DMS153 treated with DMSO at 0.1 percent for 48 hours (cell line): ENCODE data around the gene PEX26.
"Not testable (repeated sequence)": the region's sequence is repeated elsewhere in the genome, so short reads cannot be mapped to it uniquely, and the experiment has no call there.

Experiments
- DNase-seq: peaks from one replicate; lab custom pipeline; 2025; ENCODE audit not compliant: unreplicated experiment; lab: John Stamatoyannopoulos, UW

The PEX26 gene

DNA sequence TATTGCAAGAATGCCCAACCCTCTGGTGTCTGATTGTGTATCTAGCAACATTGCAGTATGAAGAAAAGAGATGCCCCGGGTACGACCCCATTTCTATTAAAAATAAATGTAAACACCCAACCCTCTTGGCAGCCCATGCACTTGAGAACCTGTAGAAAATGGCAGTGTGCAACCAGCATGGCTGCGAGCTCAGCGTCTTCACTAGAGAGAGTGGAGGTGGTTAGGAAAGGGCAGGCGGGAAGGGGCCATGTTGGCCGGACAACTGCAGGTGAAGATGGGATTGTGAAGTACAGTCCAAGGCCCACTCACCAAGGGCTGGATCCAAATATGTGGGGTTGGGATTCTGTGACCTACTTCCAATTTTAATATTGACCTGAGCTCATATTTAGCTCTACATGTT is 15.9 kb downstream of the PEX26 start:
- DNase-seq = no peak

DNA sequence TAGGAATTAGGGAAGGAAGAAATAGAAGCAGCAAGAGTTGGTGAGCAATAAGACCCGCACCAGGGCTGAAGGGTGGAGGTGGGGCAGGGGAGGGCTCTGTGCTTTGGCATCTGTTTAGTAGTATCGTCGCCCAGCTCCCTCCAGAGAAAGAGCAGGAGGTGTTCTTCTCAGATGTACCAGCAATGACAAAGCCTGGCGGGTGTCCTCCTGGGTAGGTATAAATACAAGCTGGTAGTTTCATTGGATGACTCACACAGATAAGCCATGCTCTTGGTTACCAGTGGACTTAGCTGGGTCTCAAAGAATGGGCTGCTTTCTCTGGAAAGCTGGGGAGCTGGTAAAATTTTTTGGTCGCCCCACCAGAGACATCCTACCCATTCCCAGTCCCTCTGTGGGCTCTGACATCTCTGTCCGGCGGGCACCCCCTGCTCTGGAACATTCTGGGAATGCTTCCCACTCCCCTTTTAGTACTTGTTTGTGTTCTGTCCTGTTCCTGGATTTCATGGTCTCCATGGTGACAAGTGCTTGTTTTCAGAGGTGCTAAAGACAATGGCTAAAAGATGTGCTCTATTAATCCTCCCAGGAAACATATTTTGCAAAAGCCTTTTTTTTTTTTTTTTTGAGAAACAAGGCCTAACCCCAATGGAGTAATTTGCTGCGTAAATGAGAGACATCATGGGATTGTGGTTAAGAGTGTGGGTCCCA is 17.5 kb downstream of the PEX26 start:
- DNase-seq = no peak

DNA sequence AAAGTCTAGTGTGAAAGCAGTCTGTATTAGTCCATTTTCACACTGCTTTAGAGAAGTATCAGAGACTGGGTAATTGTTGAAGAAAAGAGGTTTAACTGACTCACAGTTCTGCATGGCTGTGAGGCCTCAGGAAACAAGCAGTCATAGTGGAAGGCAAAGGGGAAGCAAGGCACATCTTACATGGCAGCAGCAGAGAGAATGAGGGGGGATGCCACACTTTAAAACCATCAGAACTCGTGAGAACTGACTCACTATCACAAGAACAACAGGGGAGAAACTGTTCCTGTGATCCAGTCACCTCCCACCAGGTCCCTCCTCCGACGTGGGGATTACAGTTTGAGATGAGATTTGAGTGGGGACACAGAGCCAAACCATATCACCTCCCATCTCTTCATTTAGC is 19.0 kb downstream of the PEX26 start:
- DNase-seq = no peak

DNA sequence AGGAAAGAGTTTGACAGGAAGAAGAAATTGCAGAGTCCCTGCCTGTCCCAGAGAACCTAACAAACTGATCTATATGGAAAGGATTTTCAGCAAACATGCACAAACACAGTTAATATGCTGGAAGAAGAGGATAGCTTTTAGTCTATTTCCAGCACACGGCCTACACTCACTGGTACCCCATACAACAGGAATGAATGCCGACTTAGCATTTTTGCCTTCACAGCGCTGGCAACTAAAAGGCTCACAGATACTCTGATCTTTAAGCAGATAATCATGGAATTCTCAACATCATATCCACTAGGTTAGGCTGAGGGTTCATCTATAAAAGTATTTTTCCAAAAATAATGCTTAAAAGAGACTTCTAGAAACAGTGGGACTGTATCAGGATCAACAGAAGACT is 23.0 kb downstream of the PEX26 start:
- DNase-seq = no peak

DNA sequence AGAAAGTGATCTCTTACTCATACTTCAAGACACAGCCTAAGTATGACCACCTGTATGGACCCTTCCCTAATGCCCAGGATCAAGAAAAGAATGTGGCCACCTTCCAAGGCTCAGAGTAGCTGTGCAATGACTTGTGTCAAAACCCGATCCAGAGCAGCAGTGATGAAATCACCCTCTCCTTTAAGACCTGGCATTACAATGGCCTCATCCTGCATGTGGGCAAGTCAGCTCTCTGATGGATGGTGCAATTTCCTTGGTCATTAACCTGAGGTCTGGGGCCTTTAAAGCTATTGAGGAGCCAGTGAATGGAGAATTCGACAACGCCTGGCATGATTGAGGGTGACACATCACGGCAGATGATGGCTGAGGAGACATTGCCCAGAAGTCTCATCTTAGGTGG is 23.7 kb downstream of the PEX26 start:
- DNase-seq = no peak

DNA sequence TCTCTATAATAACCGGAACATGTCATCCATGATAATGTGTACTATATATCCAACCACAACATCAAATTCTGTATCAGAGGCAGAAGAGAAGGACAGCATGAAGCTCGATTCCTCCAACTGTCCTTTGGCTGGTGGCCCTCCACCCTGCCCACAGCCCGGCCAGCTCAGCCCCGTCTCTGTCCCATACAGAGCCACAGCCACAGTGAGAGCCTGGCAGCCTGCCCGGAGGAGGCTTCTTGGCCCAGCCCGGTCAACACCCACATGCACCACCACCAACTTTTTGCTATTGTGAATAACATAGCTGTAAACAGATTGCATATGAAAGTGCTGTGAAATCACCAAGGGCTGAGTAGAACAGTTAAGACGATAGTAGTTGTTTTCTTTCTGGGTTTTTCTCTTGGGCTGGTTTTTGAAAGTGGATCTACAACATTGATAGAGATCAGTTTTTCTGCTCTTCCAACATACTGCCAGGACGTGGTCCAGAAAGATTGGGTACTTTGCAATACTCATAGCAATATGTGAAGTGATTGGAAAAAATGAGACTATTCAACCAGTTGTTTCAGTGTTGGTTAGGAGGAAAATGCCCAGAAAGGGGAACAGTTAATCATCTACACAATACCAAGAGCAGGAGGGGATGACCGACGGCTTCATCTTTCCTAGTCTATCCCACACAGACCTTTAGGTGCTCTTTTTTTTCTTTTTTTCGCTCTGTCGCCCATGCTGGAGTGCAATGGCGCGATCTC is 25.9 kb downstream of the PEX26 start:
- DNase-seq = no peak

DNA sequence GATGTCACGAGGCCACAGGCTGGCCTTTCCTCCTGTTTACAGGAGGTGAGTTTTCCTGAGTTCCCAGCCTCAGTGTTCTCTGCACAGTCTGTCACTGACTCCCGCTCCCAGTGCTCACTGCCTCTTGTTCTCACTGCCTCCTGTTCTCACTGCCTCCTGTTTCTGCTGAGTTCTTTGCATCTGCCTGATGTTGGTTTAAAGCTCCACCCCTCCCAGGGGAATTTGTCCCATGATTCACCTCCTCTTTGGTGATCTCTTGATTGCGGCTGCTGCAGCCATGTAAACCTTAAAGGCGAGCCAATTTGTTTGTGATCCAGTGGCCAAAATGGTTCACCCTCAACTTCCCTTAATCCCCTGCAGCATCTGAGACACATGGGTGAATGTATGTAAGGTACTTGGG is 26.8 kb downstream of the PEX26 start:
- no peak for DNase-seq

DNA sequence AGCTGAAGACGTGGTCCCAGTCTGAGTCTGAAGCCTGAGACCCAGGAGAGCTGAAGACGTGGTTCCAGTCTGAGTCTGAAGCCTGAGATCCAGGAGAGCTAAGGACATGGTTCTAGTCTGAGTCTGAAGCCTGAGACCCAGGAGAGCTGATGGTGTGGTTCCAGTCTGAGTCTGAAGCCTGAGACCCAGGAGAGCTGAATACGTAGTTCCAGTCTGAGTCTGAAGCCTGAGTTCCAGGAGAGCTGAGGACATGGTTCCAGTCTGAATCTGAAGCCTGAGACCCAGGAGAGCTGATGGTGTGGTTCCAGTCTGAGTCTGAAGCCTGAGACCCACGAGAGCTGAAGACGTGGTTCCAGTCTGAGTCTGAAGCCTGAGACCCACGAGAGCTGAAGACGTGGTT is 28.2 kb downstream of the PEX26 start:
- not testable (repeated sequence) for DNase-seq

DNA sequence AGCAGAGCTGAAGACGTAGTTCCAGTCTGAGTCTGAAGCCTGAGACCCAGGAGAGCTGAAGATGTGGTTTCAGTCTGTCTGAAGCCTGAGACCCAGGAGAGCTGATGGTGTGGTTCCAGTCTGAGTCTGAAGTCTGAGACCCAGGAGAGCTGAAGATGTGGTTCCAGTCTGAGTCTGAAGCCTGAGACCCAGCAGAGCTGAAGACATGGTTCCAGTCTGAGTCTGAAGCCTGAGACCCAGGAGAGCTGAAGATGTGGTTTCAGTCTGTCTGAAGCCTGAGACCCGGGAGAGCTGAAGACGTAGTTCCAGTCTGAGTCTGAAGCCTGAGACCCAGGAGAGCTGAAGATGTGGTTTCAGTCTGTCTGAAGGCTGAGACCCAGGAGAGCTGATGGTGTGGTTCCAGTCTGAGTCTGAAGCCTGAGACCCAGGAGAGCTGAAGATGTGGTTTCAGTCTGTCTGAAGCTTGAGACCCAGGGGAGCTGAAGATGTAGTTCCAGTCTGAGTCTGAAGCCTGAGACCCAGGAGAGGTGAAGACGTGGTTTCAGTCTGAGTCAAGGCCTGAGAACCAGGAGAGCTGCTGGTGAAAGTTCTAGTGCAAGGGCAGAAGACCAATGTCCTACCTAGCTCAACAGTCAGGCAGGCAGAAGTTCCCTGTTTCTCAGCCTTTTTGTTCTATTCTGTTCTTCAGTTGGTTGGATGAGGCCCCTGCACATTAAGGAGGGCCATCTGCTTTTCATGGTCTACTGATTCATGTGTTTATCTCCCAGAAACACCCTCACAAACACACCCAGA is 29.0 kb downstream of the PEX26 start:
- not testable (repeated sequence) for DNase-seq

DNA sequence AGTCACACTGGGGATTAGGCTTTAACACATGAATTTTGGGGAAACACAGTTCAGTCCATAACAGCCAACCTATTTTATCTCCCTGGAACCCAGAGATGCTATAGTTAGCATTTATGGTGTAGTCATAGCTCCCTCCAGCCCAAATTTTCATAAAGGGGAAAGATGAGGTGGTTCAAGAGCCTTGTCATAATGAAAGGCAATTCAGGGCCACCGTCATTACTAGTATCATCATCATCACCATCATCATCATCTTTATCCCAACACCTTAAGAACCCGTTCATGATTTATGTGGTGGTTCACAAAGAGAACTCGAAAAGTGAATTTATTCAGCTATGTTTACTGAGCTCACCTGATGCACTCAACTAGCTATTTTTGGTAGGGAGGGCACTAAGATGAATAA is 30.4 kb downstream of the PEX26 start:
- DNase-seq = no peak

DNA sequence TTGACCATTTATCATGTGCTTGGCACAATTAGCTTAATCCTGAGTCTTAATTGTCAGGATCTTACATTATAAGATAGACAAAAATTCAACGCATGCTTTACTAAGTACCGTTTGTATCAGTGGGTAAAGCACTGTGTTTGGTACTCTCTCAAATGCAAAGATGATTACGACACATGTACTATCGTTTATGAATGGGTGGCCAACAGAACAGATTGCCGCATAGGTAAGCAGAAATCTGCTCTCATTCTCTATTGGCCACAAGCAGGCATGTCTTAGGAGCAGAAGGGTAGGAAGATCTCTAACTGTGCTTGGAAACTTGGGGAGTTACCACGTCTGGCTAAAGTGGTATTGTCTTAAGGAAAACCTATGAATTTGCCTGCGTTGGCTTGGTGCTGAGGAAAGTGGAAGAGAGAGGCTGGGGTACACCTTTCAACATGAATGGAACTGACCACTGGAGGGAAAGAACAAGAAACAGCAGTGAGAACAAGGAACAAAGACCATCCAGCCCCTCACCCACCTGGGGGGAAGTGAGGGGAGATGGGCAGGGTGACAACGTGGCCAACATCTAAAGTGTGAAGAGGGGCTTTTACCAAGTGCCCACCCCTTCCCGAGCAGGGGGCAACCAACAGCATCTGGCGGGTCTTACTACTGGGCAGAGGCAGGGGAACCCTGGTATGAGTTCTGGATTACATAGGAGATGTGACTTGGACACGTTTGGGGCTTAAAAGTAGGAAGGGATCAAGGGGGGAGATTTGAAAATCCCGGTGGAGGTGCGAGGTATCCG is 31.8 kb downstream of the PEX26 start:
- no peak for DNase-seq

DNA sequence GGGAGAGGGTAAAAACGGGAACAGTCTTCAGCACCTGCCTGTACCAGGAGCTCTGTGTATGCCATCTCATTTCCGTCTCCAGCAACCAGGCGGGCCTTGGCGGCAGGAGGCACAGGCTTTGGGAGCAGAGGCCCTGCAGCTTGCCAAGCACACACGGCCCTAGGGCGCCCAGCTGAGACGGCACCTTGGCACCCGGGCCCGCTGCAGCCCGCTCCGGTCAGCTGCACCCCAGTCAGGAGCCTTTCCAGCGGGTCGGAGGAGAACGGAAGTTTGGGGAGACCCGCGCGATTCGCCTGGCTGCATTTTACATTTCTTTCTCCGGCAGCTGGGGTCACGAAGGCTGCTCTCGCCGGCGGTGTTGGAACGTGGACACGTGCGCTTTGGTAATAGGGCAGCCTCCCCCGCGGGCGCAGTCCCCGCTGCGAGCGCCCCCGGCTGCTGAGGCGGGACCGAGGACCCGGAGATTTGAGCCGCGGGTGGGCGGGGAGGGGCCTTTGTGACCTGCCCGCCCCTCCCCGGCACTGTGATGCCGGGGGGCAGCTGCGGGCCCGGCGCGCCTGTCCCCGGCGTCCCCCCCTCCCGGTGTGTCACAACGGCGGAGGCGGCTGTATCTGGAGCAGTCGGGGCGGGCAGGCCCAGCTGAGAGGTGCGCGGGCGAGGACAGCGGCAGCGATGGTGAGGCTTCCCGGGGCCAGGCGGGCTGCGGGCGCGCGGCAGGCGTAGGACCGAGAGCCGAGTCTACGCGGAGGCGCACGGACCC is 32.6 kb downstream of the PEX26 start, which contains the start of gene TUBA8:
TUBA8 (plus strand) TSS at position 616 of the 760 bp plus-strand sequence; CDS start at position 673, 57 bp downstream.
- peak; percentile 39 for DNase-seq

DNA sequence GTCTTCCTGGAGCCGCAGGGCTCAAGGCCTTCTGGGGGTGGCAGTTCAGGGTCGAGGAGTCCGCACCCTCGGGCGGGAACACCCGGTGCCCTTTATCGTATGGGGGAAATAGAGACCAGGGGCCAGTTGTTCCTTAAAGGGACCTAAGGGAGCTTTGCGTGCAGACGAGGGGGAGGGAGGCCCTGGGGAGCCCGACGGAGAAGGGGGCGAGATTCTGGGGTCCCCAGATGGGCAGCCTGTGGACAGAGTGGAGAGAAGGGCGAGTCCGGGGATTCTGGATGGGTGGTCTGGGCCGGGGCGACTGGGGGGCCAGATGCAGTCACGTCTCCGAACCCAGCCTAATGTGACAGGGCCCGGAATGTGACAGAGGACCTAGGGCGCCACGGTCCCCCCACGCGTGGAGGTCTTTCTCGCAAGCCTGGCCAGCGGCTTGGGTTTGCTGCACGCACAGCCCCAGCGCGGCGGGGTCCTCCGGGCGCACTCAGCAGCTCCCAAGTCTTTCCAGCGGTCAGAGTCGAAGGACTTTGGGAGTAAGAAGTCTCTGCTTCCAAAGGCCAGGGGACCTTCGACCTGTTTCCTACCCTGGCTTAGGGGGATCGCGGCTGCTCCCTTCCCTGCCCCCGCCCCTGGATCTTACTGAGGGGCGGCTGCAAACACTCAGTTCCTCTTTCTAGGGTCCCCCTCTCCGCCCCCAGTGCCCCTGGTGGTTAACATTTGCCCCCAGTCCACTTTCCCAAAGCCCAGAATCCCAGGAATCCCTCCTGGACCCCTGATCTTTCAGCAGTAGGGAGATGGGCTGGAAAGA is 33.4 kb downstream of the PEX26 start:
- DNase-seq = no peak

DNA sequence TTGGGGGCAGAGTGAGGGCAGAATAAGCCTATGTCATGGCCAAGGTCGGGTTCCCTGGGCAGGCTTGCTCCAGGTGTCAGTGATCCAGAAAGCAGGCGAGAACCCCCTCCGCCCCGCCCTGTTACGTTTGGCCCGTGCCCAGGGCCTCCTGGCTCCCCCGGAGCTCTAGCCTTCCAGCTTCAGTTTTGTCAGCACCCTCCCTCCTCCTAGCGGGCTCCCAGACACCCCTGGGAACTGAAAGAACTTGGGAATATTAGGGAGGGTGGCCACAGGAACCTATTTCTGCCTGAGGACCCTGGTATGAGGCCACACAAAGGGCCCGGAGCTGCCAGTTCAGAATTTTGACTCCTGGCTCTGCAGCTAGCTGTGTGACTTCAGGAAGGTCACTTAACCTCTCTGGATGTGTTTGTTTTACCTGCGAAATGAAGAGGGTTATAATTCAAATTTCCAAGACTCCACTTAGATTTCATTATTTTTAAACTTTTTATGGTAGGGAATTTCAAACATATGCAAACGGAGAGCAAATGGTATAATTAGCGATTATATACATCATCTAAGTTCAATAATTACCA is 34.1 kb downstream of the PEX26 start:
- no peak for DNase-seq

DNA sequence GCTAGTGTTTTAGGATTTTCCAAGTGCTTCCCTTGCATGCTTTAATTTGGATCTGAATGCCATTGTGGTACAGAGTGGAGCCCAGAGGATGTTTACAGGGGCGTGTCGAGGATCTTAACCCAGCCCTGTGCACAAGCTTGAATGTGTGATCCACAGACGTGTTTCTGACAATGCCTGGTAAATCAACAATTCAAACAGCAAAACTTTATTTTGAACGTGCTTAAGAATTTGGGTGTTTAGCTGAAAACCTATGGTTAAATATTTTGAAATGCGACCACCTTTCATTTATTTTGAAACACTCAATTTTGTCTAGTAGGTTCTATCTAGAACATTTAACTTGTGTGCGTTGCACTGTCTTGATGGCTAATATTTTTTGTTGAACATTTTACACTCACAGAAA is 34.6 kb downstream of the PEX26 start:
- no peak for DNase-seq

DNA sequence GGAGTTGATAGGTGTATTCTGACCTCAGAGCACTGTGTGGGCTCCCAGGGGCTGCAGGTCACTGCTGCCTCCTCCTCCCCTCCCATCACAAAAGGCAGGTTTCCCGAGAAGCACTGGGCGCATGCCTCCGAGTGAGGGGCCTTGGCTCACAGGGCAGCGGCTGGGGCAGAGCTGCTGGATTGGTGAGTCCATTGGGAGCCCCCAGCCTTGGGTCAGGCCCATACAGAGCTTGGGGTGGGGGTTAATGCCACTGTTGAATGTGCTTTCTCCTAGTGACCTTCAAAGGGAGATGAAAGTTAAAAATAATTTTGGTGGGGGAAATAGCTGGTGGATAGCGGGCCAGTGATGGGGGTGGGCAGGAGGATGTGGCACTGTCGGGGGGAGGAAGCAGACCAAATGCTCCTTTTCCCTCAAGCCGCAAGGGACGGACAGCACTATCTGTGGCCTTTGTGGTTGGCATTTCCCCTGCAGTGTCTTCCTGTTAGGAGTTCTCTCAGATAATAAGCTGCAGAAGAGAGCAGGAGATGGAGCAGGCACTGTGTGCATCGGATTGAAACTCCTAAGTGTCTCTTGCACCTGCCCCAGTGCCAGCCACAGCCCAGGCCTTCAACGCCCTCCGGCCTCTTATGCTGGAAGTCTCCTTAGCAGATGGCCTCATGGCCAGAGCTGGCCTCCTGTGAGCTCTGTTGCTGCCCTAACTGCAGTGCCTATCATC is 36.0 kb downstream of the PEX26 start:
- DNase-seq = no peak

DNA sequence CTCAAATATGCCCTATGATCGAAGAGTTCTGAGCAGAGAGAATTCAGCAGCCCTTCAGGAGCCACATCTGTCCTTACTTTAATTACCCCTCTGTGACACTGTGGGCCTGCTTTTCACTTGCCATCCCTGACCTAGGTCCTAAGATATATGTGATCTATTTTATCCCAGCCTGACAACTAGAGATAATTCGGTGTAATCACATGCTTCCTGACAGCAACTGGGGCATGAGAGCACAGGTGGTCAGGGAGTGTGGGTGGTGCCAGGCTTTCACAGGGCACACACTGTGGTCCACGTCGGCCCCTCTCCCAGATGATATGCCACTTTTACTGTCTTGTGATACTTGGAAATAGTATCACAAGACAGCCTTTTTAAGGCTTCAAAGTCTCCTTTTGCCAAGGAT is 36.7 kb downstream of the PEX26 start:
- DNase-seq = no peak

DNA sequence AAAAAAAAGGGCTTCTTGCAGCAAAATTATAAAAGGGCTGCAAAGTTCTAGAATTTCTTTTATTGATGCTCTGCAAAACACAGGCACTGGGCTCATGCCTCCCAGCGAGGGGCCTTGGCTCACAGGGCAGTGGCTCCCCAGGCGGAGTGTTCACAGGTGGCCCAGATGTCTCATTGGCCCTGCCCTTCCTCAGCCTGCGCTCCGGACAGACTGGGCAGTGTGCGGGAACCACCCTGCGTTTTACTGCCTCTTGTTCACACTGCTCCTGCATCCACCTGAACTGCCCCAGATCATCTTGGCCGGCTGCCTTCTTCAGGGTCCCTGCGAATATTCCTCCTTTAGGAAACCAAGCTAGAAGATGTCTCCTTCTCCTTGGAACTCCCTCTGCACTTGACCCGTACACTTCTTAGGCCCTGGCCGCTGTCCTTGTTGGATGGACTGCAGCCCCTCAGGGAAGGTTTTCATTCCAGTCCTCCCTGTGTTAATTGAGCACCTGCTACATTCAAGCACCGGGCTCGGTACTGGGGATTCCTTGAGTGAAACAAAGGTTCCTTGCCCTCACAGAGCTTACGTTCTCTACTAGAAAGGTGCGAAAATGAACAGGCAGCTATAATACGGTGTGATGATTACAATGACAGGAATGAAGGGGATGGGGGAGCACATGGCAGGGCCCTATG is 37.3 kb downstream of the PEX26 start:
- DNase-seq = no peak
